ENCODE measurements around the gene PLXNA2.

DNA sequence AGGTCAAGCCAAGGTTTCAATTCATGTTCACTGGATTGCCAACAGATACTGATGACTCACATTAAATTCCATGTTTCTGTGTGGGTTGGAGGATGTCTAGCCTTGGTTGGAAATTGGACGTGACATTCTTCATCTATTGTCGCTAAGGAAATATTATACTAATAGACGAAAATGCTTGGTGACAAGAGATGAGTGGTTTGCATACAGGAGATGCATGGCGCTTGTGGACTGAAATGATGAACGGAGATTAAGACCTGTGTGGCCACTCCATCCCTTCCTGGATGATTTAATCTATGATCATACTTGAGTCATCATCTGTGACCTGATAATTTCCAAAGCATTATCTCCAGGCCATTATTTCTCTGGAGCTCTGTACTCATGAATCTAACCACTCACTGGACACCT lies 236.2 kb downstream of the PLXNA2 start:
- TF ChIP-seq ASH2L (IDR thresholded peaks at IDR 0.05; ENCODE audit: low read length) (no peak), YY1 (IDR thresholded peaks at IDR 0.05; ENCODE audit: low read depth, low read length) (no peak), POLR2A (IDR thresholded peaks at IDR 0.05; ENCODE audit: control extremely low read depth in 1 of 2, low read depth in 2 of 2, low read length in 2 of 2) (no peak), CEBPB (IDR thresholded peaks at IDR 0.05; ENCODE audit: low read depth, low read length) (no peak), SRF (IDR thresholded peaks at IDR 0.05; ENCODE audit: low read depth, low read length) (no peak)
- TF ChIP-seq, protein P1, sequence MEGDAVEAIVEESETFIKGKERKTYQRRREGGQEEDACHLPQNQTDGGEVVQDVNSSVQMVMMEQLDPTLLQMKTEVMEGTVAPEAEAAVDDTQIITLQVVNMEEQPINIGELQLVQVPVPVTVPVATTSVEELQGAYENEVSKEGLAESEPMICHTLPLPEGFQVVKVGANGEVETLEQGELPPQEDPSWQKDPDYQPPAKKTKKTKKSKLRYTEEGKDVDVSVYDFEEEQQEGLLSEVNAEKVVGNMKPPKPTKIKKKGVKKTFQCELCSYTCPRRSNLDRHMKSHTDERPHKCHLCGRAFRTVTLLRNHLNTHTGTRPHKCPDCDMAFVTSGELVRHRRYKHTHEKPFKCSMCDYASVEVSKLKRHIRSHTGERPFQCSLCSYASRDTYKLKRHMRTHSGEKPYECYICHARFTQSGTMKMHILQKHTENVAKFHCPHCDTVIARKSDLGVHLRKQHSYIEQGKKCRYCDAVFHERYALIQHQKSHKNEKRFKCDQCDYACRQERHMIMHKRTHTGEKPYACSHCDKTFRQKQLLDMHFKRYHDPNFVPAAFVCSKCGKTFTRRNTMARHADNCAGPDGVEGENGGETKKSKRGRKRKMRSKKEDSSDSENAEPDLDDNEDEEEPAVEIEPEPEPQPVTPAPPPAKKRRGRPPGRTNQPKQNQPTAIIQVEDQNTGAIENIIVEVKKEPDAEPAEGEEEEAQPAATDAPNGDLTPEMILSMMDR (IDR thresholded peaks at IDR 0.05; ENCODE audit: control extremely low read depth in 1 of 3, insufficient read depth in 1 of 3, low read depth in 1 of 3, low read length in 3 of 3), result no peak
- TF ChIP-seq, protein P2, sequence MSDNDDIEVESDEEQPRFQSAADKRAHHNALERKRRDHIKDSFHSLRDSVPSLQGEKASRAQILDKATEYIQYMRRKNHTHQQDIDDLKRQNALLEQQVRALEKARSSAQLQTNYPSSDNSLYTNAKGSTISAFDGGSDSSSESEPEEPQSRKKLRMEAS (IDR thresholded peaks at IDR 0.05), result no peak
- TF ChIP-seq, protein P3, sequence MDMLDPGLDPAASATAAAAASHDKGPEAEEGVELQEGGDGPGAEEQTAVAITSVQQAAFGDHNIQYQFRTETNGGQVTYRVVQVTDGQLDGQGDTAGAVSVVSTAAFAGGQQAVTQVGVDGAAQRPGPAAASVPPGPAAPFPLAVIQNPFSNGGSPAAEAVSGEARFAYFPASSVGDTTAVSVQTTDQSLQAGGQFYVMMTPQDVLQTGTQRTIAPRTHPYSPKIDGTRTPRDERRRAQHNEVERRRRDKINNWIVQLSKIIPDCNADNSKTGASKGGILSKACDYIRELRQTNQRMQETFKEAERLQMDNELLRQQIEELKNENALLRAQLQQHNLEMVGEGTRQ (IDR thresholded peaks at IDR 0.05; ENCODE audit: low read length), result no peak
- TF ChIP-seq, protein P4, sequence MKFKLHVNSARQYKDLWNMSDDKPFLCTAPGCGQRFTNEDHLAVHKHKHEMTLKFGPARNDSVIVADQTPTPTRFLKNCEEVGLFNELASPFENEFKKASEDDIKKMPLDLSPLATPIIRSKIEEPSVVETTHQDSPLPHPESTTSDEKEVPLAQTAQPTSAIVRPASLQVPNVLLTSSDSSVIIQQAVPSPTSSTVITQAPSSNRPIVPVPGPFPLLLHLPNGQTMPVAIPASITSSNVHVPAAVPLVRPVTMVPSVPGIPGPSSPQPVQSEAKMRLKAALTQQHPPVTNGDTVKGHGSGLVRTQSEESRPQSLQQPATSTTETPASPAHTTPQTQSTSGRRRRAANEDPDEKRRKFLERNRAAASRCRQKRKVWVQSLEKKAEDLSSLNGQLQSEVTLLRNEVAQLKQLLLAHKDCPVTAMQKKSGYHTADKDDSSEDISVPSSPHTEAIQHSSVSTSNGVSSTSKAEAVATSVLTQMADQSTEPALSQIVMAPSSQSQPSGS (IDR thresholded peaks at IDR 0.05; ENCODE audit: low read length), result no peak
